Measurements from ENCODE around the gene GMDS. TPM values are rescaled to one million over a fixed set of nuclear protein-coding genes. Genes with fewer than 3 reads are reported as not detected.

GMDS gene
- total RNA-seq, 4 donors from 2014 or later = 3.4 to 7.2 (median 4.6) TPM

GRCh38 chr6:2086326-2086965, 159.0 kb downstream of the GMDS start:
- ATAC-seq (no peak), DNase-seq (no peak)
- Histone ChIP-seq H3K36me3 (no peaks in the 10 kb centered on the region), H3K4me3 (no peak overlapping the region), H3K9me3 (no peaks in the 10 kb centered on the region), H3K27me3 (no peaks in the 10 kb centered on the region), H3K4me1 (no peaks in the 10 kb centered on the region), H3K27ac (no peak overlapping the region)
- in situ Hi-C loops (cut with MboI; ENCODE audit: low sequenced_read_pairs in 4 of 4) = no loop called here
- intact Hi-C loops (cut with DNase I; ENCODE audit: low total_unique reads) = no loop called here
- TF ChIP-seq CTCF (IDR thresholded peaks at IDR 0.05 in 4 of 5, conservative IDR thresholded peaks at IDR 0.05 in 1 of 5) = no peak
- no peak for TF ChIP-seq POLR2A (IDR thresholded peaks at IDR 0.05)

GRCh38 chr6:2085657-2086056, 159.7 kb downstream of the GMDS start:
- intact Hi-C loops (cut with DNase I; ENCODE audit: low total_unique reads) (no loop called here), in situ Hi-C loops (cut with MboI; ENCODE audit: low sequenced_read_pairs in 4 of 4) (no loop called here)
- Histone ChIP-seq H3K27ac (no peak overlapping the region), H3K27me3 (no peaks in the 10 kb centered on the region), H3K4me1 (no peaks in the 10 kb centered on the region), H3K9me3 (no peaks in the 10 kb centered on the region), H3K4me3 (no peak overlapping the region), H3K36me3 (no peaks in the 10 kb centered on the region)
- ATAC-seq (no peak), DNase-seq (no peak)
- TF ChIP-seq POLR2A (IDR thresholded peaks at IDR 0.05) (no peak), CTCF (IDR thresholded peaks at IDR 0.05 in 4 of 5, conservative IDR thresholded peaks at IDR 0.05 in 1 of 5) (no peak)

- intact Hi-C loops (cut with DNase I; ENCODE audit: low total_unique reads) (no loop called here), in situ Hi-C loops (cut with MboI; ENCODE audit: low sequenced_read_pairs in 4 of 4) (no loop called here)
- no peaks in the 10 kb centered on the region for H3K36me3 ChIP-seq
- no peak overlapping the region for H3K27ac ChIP-seq
- no peak overlapping the region for H3K4me3 ChIP-seq
- H3K27me3 ChIP-seq = no peaks in the 10 kb centered on the region
- ATAC-seq (no peak), DNase-seq (no peak)
- no peak for TF ChIP-seq CTCF (IDR thresholded peaks at IDR 0.05 in 4 of 5, conservative IDR thresholded peaks at IDR 0.05 in 1 of 5)
- TF ChIP-seq POLR2A (IDR thresholded peaks at IDR 0.05) = no peak
- H3K4me1 ChIP-seq = no peaks in the 10 kb centered on the region
- no peaks in the 10 kb centered on the region for H3K9me3 ChIP-seq
Measured at GRCh38 chr6:2081155-2082138, 164.0 kb downstream of the GMDS start.

- no peak for TF ChIP-seq CTCF (IDR thresholded peaks at IDR 0.05 in 4 of 5, conservative IDR thresholded peaks at IDR 0.05 in 1 of 5)
- TF ChIP-seq POLR2A (IDR thresholded peaks at IDR 0.05) = no peak
- DNase-seq (no peak), ATAC-seq (no peak)
- intact Hi-C loops (cut with DNase I; ENCODE audit: low total_unique reads) (no loop called here), in situ Hi-C loops (cut with MboI; ENCODE audit: low sequenced_read_pairs in 4 of 4) (no loop called here)
- Histone ChIP-seq H3K4me1 (no peaks in the 10 kb centered on the region), H3K27ac (no peak overlapping the region), H3K9me3 (no peaks in the 10 kb centered on the region), H3K36me3 (no peaks in the 10 kb centered on the region), H3K27me3 (no peaks in the 10 kb centered on the region), H3K4me3 (no peak overlapping the region)
Measured at GRCh38 chr6:2078888-2079287, 166.5 kb downstream of the GMDS start.

Data from gastrocnemius medialis (tissue), 4 donors.